ENCODE data around the gene ZNF322. TPM values are rescaled to one million over a fixed set of nuclear protein-coding genes. Genes with fewer than 3 reads are reported as not detected.
A peak's percentile ranks its signal among the peaks of the same experiment; 100 is the strongest.

Gene ZNF322
- total RNA-seq, 1 experiment from 2014 or later, result 39.1 TPM

DNA sequence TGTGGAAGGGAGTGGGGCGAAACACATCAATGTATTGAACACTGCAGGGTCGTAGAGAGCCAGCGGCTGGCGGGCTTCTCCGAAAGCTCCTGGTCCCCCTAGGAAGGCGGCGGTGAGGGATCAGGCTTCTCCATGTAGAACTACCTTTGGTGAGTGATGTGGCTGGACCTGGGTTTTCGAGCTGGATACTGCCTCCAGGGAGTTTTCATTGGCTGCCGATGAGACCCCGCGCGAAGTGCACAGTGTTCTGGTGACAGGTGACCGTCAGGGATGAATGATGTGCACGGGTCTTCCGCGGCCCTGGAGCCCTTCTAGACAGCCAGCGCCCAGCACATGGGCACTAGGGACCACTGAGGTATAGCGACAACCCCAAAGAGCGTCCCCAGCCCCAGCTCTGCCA is 46.3 kb downstream of the ZNF322 start:
- peaks cover 16% of the 10 kb centered on the region in 2 experiments for H3K4me1 Mint-ChIP-seq
- H3K56ac ChIP-seq (ENCODE audit: insufficient read length, low read depth, low read length), result no peak overlapping the region
- no peak overlapping the region for H3K14ac ChIP-seq (ENCODE audit: insufficient read depth, low read length)
- peaks cover 8 to 9% of the 10 kb centered on the region in 2 experiments; a peak in 4 of 5 replicates for H3K9me3 Mint-ChIP-seq
- no peak overlapping the region for H2BK12ac ChIP-seq (ENCODE audit: insufficient read length, low read depth, low read length)
- no peak for DNase-seq
- peaks cover 28% of the 10 kb centered on the region; the same call in 1 of the 2 replicates for H3K27me3 ChIP-seq (ENCODE audit: insufficient read depth, low read length)
- H4K8ac ChIP-seq (replicated peaks; ENCODE audit: insufficient read length, low read depth, low read length), result no peak overlapping the region
- no peak overlapping the region for H4K5ac ChIP-seq (ENCODE audit: insufficient read length, low read depth, low read length)
- H3K23me2 ChIP-seq (ENCODE audit: insufficient read length, low read depth, low read length, poor library complexity, severe bottlenecking), result peaks cover 12% of the 10 kb centered on the region
- no peaks in the 10 kb centered on the region for H4K20me1 ChIP-seq (ENCODE audit: control insufficient read depth, insufficient read depth, insufficient read length)
- no peak for TF ChIP-seq CTCF (conservative IDR thresholded peaks at IDR 0.05)
- H3K27ac Mint-ChIP-seq, result no peak overlapping the region
- H3K4me1 ChIP-seq (ENCODE audit: insufficient read depth, low read length), result no peaks in the 10 kb centered on the region; the same call in 1 of the 2 replicates
- no peak overlapping the region for H2BK15ac ChIP-seq (ENCODE audit: low read depth, low read length)
- peak overlapping the region; percentile 85 for H3K4me2 ChIP-seq (ENCODE audit: insufficient read depth, insufficient read length, low read length)
- H2BK20ac ChIP-seq (ENCODE audit: low read depth, low read length, poor library complexity, severe bottlenecking), result no peak overlapping the region
- no peak overlapping the region for H3T11ph ChIP-seq (ENCODE audit: low read length)
- no peak overlapping the region for H3K9ac ChIP-seq (ENCODE audit: extremely low read depth, insufficient read length, low read length)
- H3K18ac ChIP-seq (ENCODE audit: insufficient read length, low read depth, low read length), result no peak overlapping the region
- H3K27me3 Mint-ChIP-seq (ENCODE audit: low read depth), result peaks cover 69% of the 10 kb centered on the region
- H2AK5ac ChIP-seq (ENCODE audit: insufficient read length, low read length), result no peak overlapping the region
- H3K9me3 ChIP-seq (ENCODE audit: control insufficient read depth, low read depth, low read length), result no peaks in the 10 kb centered on the region
- H3K27ac ChIP-seq (ENCODE audit: insufficient read length, low read depth, low read length), result no peak overlapping the region
- H3K4me3 Mint-ChIP-seq, result peak overlapping the region; percentile 88
- no peaks in the 10 kb centered on the region for H3K79me2 ChIP-seq (ENCODE audit: insufficient read depth, low read length)
- no peaks in the 10 kb centered on the region for H3K79me1 ChIP-seq (ENCODE audit: insufficient read depth, low read depth, low read length, poor library complexity, severe bottlenecking)
- no peak overlapping the region for H3K23ac ChIP-seq (ENCODE audit: insufficient read length, low read depth, low read length)
- WGBS (ENCODE audit: extremely low coverage, insufficient read length, low lambda C conversion rate), result no CpG with 5 or more reads among the region's 19 CpGs
- H2BK5ac ChIP-seq (ENCODE audit: insufficient read length, low read length), result no peak overlapping the region
- H3K4ac ChIP-seq (ENCODE audit: low read depth, low read length), result no peak overlapping the region
- no peak overlapping the region for H2BK120ac ChIP-seq (ENCODE audit: low read depth, low read length, poor library complexity, severe bottlenecking)
- H3K36me3 Mint-ChIP-seq (ENCODE audit: insufficient read depth in 1 of 3, low read depth in 3 of 3), result peaks cover 0 to 1% (median 0%) of the 10 kb centered on the region in 3 experiments; a peak in 1 of 7 replicates
- no peak overlapping the region for H2AFZ ChIP-seq (ENCODE audit: low read length)
- no peak overlapping the region for H4K91ac ChIP-seq (ENCODE audit: insufficient read length, low read depth, low read length)
